Stimulated activated CD8-positive, alpha-beta memory T cell treated with anti-CD3 and anti-CD28 coated beads, Interleukin-4, amount 100 ng/mL, for 4 hours (primary cell): ENCODE measurements around the gene MRPS11.
"Not testable (repeated sequence)": the region's sequence is repeated elsewhere in the genome, so short reads cannot be mapped to it uniquely, and the experiment has no call there.

Experiments used
- DNase-seq, 2 donors: peaks; one replicate each; pipeline ENCODE4 v3.0.0-alpha.2; 2020; ENCODE audit warnings: low read depth in 2 of 2, low spot score in 1 of 2

Gene MRPS11

DNA sequence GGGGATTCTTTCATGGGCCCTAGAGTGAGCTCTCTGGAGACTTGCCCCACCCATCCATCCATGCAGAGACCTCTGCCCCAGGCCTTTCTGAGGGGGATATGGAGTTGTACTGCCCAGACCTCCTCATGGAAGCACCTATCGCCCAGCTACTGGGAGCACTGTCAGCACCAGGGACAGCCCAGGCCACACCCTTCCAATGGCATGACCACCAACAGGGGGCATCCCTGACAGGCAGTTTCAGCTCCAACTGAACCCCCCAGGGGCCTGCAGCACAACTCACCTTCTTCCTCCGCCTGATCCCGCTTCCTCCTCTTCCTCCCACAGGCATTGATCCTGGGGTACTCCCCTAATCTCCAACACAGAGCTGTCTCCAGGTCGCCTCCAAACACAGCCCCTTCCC, 21.8 kb downstream of the MRPS11 start:
- DNase-seq, result no peak

GRCh38 chr15:88490036-88490435, 22.5 kb downstream of the MRPS11 start:
- DNase-seq, result no peak

DNA sequence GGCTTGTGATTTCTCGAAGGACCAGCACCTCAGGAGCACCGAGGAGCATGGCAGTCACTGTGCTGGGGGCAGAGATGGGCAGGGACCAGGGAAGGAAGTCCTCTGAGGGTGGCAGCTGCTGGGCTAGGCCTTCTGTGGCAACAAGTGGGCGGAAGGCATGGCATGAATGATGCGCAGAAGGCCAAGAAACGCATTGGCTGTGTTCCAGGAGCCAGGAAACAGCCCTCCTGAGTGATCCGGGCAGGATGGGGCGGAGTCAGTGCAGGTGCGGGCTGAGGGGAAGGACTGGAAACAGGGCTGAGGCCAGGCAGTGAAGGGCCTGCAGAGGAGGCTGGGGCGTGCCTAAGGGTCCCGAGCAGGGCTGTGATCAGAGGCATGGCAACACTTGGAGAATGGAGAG, 23.6 kb downstream of the MRPS11 start:
- DNase-seq, result no peak

DNA sequence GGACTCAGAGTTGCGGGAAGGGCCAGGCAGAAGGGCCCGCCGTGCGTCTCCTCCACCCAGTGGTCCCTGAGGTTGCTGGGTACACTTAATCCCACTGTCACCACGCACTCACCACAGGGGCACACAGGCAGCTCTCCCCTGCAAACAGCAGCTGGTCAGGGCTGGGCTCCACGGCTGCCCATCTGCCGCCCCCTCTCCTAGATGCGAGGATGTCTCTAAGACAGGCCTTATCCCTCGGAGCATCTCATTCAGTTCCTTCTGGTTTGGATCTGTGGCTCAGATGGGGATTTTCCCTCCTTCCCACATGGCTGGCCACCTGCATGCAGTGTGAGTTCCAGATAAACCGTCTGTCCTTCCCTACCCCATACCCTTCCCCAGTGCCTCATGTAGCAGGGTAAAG, 26.3 kb downstream of the MRPS11 start:
- no peak for DNase-seq

GRCh38 chr15:88497109-88497765, 29.7 kb downstream of the MRPS11 start:
- no peak for DNase-seq

GRCh38 chr15:88498996-88499395, 31.5 kb downstream of the MRPS11 start:
- no peak for DNase-seq

DNA sequence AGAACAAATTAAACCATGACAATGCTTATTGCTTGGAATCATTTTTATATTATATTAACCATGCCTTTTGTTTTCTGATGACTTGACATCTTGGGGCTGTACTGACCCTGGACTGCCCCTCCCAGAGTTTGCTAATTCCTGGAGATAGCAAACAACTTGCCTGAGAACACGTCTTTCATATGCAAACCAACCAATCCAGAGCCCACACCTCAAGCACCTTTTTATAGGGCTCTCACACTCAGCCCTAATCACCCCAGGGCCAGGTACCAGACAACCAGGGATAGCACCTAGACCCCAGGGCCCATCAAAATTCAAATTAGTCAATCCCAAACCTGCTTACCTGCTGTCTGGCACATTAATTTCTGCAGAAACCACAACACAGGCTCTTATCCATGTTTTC, 36.9 kb downstream of the MRPS11 start:
- DNase-seq, result no peak

DNA sequence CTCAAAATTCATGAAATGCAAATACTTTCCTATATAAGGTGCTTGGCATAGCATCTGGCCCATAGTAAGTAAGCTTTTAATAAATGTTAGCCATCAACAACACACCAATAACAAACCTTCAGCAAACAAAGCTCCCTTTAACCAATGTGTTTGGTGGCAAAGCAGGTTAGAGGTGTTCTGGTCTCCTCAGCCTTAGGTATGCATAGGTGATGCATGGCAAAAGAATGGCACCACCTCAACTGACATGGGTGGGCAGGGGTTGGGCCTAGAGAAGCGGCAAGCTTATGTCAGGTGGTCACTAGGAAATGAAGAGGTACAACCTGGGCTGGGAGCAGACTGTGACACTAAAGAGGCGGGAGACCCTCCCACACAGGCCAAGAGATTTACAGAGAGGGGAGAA, 38.2 kb downstream of the MRPS11 start:
- DNase-seq, result no peak

GRCh38 chr15:88506628-88507027, 39.1 kb downstream of the MRPS11 start:
- DNase-seq, result no peak

DNA sequence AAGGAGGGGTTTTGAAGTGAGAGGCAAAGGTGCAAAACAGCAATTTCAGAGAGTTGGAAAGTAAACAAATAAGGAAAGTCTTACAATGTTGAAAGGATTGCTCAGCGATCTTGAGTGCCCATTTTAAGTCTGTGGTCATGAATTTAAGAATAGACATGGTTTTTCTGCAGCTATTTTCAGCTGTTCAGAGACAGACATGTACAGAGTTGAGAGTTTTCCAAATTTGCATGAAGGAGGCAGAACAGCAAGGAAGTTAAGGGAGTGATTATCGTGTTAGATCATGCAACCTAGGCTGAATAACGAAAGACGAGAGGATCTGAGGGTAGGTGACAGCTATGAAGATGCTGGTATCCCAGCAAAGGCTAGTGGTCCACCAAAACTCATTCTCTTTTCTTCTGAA, 41.8 kb downstream of the MRPS11 start:
- no peak for DNase-seq

- DNase-seq, result no peak
Measured at GRCh38 chr15:88509964-88510363, 42.5 kb downstream of the MRPS11 start.

- no peak for DNase-seq
Measured at GRCh38 chr15:88511161-88511560, 43.7 kb downstream of the MRPS11 start.

DNA sequence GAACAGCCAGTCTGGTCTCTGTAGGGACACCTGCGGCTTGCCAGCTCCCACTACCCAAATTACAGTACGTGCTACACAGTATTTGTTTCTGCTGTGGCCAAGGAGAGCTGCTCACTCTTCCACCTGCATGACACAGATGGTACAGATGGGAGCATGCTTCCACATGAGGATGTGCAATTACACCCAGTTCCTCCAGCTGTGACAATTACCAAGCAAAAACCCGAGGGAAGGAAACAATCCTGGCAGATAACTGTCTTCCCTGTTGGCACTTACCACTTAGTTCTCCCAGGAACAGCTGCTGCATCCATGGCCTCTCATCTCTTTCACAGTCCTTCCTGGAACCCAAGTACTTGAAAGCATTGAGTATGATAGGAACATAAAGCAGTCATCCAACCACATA, 44.6 kb downstream of the MRPS11 start:
- DNase-seq, result no peak

GRCh38 chr15:88512601-88513000, 45.1 kb downstream of the MRPS11 start:
- DNase-seq, result no peak

GRCh38 chr15:88513195-88513594, 45.7 kb downstream of the MRPS11 start:
- DNase-seq, result no peak

DNA sequence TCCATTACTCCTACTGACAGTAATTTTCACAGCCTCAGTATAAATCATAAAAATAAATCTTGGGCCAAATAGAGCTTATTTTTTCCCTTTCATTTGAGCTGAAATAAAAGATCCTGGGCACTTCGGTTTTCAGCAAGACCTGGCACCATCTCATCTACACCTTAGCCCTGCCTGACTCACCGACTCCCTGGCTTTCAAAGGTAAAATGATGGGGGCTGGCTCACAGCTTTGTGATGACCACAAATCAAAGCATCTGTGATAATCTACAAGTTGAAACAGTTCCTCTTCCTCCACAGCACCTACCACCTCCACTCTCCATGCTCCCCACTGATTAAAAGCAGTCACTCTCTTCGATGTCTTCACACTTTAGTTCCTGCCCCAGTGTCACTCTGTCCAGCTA, 51.4 kb downstream of the MRPS11 start:
- DNase-seq, result no peak

DNA sequence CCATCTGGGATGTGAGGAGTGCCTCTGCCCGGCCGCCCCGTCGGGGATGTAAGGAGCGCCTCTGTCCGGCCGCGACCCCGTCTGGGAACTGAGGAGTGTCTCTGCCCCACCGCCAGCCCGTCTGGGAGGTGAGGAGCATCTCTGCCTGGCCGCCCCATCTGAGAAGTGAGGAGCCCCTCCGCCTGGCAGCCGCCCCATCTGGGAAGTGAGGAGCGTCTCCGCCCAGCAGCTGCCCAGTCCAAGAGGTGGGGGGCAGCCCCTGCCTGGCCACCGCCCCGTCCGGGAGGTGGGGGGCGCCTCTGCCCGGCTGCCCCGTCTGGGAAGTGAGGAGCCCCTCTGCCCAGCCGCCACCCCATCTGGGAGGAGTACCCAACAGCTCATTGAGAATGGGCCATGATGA, 56.6 kb downstream of the MRPS11 start:
- not testable (repeated sequence) for DNase-seq

DNA sequence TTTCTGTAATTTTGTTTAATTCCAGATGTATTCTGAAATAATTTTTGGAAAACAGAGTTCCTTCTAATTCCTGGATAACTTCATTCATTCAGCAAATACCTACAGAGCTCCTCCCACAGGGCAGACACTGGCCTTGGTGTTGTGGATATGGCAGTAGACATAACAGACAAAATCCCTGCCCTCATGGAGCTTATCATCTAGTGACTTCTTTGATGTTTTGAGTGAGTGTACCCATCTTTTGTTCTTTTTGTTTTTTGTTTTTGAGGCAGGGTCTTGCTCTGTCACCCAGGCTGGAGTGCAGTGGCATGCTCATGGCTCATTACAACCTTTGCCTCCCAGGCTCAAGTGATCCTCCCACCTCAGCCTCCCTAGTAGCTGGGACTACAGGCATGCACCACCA, 57.9 kb downstream of the MRPS11 start:
- no peak for DNase-seq

GRCh38 chr15:88526247-88526879, 58.9 kb downstream of the MRPS11 start:
- DNase-seq, result no peak

DNA sequence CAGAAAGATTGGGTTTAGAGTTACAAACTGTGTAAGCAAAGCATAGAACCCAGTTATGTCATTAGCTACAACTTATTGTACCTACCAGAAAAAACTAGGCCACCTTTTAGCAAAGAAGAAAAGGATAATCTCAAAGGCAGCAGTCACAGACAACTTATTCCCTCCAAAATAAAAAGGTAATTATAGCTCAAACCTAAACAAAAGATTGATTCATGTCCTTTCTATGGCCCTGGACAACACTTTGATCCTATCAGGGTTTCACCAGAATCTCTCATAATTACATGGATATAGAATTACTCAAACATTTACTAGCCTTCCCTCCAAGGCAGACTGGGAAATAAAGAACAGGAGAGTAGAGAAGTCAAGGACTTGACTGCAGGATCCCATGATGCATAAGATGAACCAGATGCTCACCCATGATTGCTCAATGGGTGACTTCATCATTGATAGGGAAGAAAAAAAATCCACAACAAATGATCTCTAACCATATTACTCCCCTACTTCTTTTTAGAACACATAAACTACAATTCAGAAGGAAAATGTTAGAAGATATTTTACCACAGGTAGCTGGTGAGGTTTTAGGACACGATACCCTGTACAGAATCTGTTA, 61.6 kb downstream of the MRPS11 start:
- DNase-seq, result no peak
